Naive B cell (primary cell): ENCODE results near the gene HUWE1. TPM values are rescaled to one million over a fixed set of nuclear protein-coding genes. Genes with fewer than 3 reads are reported as not detected.

Source experiments
- ATAC-seq, 2 donors: fragments of 150-1000 bp; cut with Tn5 transposase; 2 replicates each; pipeline ENCODE4 v1.10.0; 2021; ENCODE audit warnings: low read depth in 2 of 2, mild to moderate bottlenecking in 2 of 2, moderate library complexity in 2 of 2
- DNase-seq: peaks from one replicate; pipeline ENCODE4 v3.0.0; 2022
- H3K27ac Mint-ChIP-seq, 6 donors: one replicate each; pipeline ENCODE4 v1.8.0; 2020 to 2022; ENCODE audit warnings: mild to moderate bottlenecking in 6 of 6, mixed read lengths in 6 of 6, moderate library complexity in 5 of 6, inconsistent platforms in 2 of 6
- H3K27me3 Mint-ChIP-seq, 3 donors: one replicate each; pipeline ENCODE4 v1.8.0; 2021 to 2022; ENCODE audit warnings: mixed read lengths in 3 of 3, mild to moderate bottlenecking in 1 of 3
- H3K36me3 Mint-ChIP-seq, 2 donors: one replicate each; pipeline ENCODE4 v1.8.0; 2020 to 2022; ENCODE audit warnings: mixed read lengths in 2 of 2, inconsistent platforms in 1 of 2, mild to moderate bottlenecking in 1 of 2
- H3K4me1 Mint-ChIP-seq, 3 donors: one replicate each; pipeline ENCODE4 v1.8.0; 2020 to 2022; ENCODE audit warnings: mixed read lengths in 3 of 3, inconsistent platforms in 1 of 3, mild to moderate bottlenecking in 1 of 3, moderate library complexity in 1 of 3
- H3K4me3 Mint-ChIP-seq, 8 donors: one replicate each; pipeline ENCODE4 v1.8.0; 2020 to 2022; ENCODE audit warnings: mild to moderate bottlenecking in 8 of 8, mixed read lengths in 8 of 8, moderate library complexity in 8 of 8, inconsistent platforms in 2 of 8
- H3K9me3 Mint-ChIP-seq, 7 donors: one replicate each; pipeline ENCODE4 v1.8.0; 2020 to 2022; ENCODE audit warnings: mixed read lengths in 7 of 7, mild to moderate bottlenecking in 5 of 7, inconsistent platforms in 2 of 7, moderate library complexity in 1 of 7
- polyA plus RNA-seq, 6 donors: library from polyadenylated mRNA; unstranded; fragments of 300-500 nt; fragmentation: Illumina TruSeq; gene quantifications; one replicate each; pipeline ENCODE4 v1.2.3, GENCODE V29; 2021; ENCODE audit warnings: low read depth in 6 of 6

HUWE1 gene
- polyA plus RNA-seq, 6 donors from 2014 or later, result 7.6 to 14.2 (median 11.3) TPM

DNA sequence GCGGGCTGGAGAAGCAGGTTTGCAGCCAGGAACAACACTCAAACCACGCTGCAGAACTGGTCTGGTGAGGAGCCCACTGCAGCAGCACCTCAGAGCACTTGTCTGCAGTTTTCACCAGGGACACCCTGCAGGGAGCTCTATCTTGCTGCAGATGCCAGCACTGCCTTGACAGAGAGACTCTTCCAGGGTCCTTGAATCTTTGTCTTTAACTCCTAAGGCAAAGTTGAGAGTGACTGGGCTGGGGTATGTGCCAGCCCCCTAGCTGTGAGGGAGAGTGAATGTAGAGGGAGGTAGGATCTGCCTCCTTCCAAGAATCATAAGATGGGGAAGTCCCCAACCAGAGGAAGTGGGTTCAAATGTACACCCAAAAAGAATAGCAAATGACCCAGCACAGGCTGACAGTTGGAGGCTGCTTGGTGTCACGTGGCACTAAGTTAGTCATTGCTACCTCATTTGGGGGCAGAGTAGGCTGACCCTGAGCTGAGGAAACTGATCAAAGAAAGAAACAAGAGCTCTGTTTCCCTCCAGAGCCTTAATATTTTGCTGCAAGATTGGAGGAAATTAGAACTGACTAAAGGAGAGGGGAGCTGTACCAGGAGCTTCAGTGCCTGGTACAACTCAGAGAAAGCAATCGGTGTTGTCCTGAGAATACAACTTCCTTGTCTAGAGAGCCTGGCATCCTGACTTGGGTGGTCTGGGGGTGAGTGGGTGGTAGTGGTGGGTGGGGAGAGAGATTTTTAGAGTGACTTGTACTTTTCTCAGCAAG is 28.2 kb upstream of the HUWE1 start:
- ATAC-seq, result peak; percentile 62 to 65

DNA sequence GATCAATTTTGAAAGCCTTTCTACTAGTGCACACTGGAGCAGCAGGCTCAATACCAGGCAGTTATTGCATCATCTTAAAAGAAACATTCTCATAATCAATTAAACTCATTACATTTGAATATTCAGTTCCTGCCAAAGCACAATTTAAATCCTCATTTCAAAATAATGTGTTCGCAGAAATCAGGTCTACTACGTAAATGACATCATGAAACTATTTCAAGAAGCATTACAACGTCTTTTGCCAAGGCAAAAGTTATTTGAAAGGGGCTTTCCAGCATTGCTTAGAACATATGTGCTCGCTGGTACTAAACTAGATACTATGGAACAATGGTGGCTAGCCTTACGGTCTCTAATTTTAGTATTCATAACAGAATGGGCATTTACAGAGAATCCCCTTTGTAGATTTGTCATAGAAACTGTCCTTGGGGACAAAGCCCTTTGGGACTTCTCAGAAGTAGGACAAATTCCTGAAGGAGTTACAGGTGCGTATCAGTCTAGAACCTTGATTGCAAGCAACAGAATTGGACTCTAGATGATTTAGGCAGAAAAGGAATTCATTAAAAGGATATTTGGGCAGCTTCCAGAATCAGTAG is 27.6 kb upstream of the HUWE1 start:
- H3K4me3 Mint-ChIP-seq, result peak overlapping the region in 7 of 8 donors; percentile 12 to 79 (median 45)
- ATAC-seq, result peak; percentile 55 to 63
- H3K27me3 Mint-ChIP-seq, result no peaks in the 10 kb centered on the region
- no peaks in the 10 kb centered on the region for H3K36me3 Mint-ChIP-seq
- peaks cover 25 to 45% (median 38%) of the 10 kb centered on the region in 3 donors for H3K4me1 Mint-ChIP-seq
- peak; percentile 15 for DNase-seq
- peaks cover 0 to 3% (median 0%) of the 10 kb centered on the region in 7 donors for H3K9me3 Mint-ChIP-seq
- H3K27ac Mint-ChIP-seq, result peak overlapping the region in 5 of 6 donors; percentile 69 to 94 (median 90)

More for the DNA sequence above, 28.2 kb upstream of the HUWE1 start:
- peaks cover 0 to 3% (median 0%) of the 10 kb centered on the region in 7 donors for H3K9me3 Mint-ChIP-seq
- peak overlapping the region; percentile 12 to 79 (median 61) for H3K4me3 Mint-ChIP-seq
- no peaks in the 10 kb centered on the region for H3K27me3 Mint-ChIP-seq
- peaks cover 25 to 45% (median 38%) of the 10 kb centered on the region in 3 donors for H3K4me1 Mint-ChIP-seq
- DNase-seq, result peak; percentile 25
- no peaks in the 10 kb centered on the region for H3K36me3 Mint-ChIP-seq
- H3K27ac Mint-ChIP-seq, result peak overlapping the region; percentile 69 to 94 (median 90)

DNA sequence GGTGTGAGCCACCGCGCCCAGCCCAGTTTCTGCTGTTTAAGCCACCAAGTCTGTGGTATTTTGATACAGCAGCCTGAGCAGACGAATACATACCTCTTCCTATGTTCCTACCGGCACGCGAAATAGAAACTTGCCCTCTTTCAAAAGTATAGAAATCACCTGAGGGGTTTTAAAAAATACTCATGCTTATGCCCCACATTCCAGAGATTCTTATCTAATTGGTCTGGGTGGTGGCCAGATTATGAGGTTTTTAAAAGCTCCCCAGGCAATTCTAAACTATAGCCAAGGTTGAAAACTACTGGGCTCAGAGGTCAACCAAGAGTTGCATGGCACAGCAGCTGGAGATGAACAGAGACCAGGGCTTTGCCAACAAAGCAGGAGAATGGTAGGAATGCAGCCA is 24.9 kb upstream of the HUWE1 start:
- peaks cover 19 to 32% (median 29%) of the 10 kb centered on the region in 3 donors for H3K4me1 Mint-ChIP-seq
- DNase-seq (no peak), ATAC-seq (no peak)
- no peaks in the 10 kb centered on the region for H3K27me3 Mint-ChIP-seq
- peak overlapping the region in 1 of 6 donors; percentile 52 for H3K27ac Mint-ChIP-seq
- H3K4me3 Mint-ChIP-seq, result peak overlapping the region in 1 of 8 donors; percentile 35
- H3K36me3 Mint-ChIP-seq, result no peaks in the 10 kb centered on the region
- peaks cover 0 to 4% (median 0%) of the 10 kb centered on the region in 7 donors for H3K9me3 Mint-ChIP-seq

DNA sequence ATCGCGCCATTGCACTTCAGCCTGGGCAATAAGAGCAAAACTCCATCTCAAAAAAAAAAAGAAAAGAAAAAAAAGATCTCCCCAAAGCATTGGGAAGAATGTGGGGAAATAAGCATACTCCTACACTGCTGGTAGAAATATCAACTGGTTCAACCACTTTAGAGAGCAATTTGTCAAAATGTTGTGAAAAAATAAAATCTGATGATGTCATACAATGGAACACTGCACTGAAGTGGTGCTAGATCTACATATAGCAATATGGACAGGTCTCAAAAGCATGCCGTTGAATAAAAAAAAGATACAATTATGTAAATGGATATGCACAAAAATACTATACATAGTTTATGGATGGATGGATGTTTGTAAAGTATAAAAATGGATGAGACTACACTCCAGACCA is 18.3 kb upstream of the HUWE1 start:
- Mint-ChIP-seq H3K27me3 (no peaks in the 10 kb centered on the region), H3K9me3 (peaks cover 0 to 6% (median 0%) of the 10 kb centered on the region in 7 donors), H3K27ac (peak overlapping the region in 2 of 6 donors; percentile 18 to 39), H3K36me3 (no peaks in the 10 kb centered on the region), H3K4me3 (peak overlapping the region in 1 of 8 donors; percentile 38), H3K4me1 (peaks cover 9 to 17% (median 15%) of the 10 kb centered on the region in 3 donors)
- DNase-seq, result no peak
- ATAC-seq, result no peak

DNA sequence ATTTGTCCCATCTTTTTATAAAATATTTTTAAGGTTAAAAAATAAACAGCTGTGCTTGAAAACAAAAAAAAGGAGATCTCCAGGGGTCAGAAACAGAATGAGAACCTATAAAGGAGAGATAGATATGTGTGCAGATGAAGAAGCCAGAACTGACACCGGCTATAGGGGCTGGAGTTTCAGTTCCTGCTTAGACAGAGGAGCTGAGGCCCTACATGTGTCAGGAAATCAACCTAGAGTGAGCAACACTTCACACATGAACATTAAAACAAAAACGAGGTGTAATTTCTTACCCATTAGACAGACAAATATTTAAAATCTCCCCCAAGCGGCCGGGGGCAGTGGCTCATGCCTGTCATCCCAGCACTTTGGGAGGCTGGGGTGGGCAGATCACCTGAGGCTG is 17.8 kb upstream of the HUWE1 start:
- ATAC-seq (peak; percentile 85 to 90), DNase-seq (peak; percentile 34)
- H3K9me3 Mint-ChIP-seq, result peaks cover 0 to 6% (median 0%) of the 10 kb centered on the region in 7 donors
- no peaks in the 10 kb centered on the region for H3K27me3 Mint-ChIP-seq
- H3K4me3 Mint-ChIP-seq, result peak overlapping the region in 3 of 8 donors; percentile 4 to 57 (median 38)
- H3K4me1 Mint-ChIP-seq, result peaks cover 9 to 17% (median 15%) of the 10 kb centered on the region in 3 donors
- peak overlapping the region in 4 of 6 donors; percentile 39 to 91 (median 48) for H3K27ac Mint-ChIP-seq
- H3K36me3 Mint-ChIP-seq, result no peaks in the 10 kb centered on the region

DNA sequence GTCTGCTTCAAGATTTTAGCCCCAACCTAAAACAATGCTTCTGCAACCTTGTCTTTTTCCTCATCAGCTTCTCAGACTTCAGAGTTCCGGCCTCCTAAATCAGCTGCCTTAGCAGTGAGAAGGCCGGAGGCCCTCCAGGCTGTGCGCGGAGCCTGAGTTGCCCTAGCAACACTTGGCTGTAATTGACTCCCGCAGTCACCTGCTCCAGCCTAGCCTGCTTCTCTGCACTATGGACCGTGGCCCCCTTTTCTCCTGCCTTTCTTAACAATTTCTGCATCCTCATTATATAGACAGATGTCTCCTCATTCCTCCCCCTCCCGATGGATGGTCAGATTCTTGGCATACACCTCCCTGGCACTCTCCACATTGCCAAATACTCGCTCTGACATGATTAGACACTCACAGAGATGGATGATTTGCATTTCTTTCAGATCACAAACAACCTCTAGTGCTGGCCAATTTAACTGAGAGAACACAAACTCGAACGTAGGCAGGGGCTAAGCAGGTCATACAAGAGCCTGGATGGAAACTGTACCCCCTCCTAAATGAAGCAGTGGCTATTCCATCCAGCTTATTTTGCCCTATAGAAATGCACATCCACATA is 9.5 kb upstream of the HUWE1 start:
- Mint-ChIP-seq H3K4me1 (no peaks in the 10 kb centered on the region), H3K9me3 (no peaks in the 10 kb centered on the region), H3K27me3 (no peaks in the 10 kb centered on the region), H3K36me3 (no peaks in the 10 kb centered on the region), H3K4me3 (no peak overlapping the region), H3K27ac (peak overlapping the region in 1 of 6 donors; percentile 5)
- no peak for DNase-seq
- no peak for ATAC-seq

DNA sequence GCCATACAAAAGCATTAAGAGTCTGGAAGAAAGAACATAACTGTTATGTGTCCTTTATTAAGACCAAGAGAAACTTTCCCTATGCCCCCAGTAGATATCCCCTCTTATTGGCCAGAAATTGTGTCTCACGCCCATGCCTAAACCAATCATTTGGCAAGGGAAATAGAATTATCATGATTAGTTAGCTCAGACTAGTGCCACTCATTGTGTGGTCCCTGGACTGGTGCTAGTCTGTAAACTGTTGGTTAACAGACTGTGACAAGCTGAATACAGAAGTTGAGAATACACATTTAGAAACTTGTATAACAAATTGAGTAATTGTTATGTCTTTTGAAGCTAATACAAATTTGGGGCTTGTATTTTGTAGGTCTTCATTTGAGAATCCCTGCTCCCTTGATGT is 8.1 kb upstream of the HUWE1 start:
- no peaks in the 10 kb centered on the region for H3K9me3 Mint-ChIP-seq
- H3K4me3 Mint-ChIP-seq, result no peak overlapping the region
- DNase-seq, result no peak
- no peaks in the 10 kb centered on the region for H3K36me3 Mint-ChIP-seq
- no peaks in the 10 kb centered on the region for H3K4me1 Mint-ChIP-seq
- ATAC-seq, result no peak
- H3K27me3 Mint-ChIP-seq, result no peaks in the 10 kb centered on the region
- H3K27ac Mint-ChIP-seq, result peak overlapping the region in 1 of 6 donors; percentile 6

DNA sequence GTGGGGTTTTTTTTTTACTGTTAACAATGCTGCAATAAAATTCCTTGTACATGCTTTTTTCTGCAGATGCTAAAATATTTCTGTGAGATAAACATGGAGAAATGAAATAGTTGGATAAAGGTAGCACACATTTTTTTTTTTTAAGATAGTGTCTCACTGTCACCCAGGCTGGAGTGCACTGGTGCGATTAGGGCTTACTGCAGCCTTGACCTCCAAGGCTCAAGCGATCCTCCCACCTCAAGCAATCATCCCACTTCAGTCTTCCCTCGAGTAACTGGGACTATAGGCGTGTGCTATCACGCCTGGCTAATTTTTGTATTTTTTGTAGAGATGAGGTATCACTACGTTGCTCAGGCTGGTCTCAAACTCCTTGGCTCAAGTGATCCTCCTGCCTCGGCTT is 1.8 kb upstream of the HUWE1 start:
- Mint-ChIP-seq H3K4me1 (peaks cover 4 to 12% (median 6%) of the 10 kb centered on the region in 3 donors), H3K4me3 (peak overlapping the region in 1 of 8 donors; percentile 68)
- no peak for DNase-seq

DNA sequence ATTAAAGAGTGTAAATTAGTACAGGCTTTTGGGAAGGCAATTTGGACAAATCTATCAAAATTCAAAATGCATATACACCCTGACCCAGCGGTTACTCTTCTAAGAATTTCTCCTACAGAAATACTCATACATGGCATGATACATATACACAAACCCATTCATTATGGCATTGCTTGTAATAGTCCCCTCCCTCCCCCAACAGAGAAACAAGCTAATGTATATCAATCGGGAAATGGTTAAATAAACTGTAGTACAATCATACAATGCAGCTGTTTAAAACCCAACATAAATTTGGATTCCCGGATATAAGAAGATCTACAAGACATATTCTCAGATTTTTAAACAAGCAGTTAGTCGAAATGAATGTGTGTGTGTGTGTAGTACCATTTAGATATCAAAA is 808 bp downstream of the HUWE1 start:
- Mint-ChIP-seq H3K9me3 (peaks cover 0 to 10% (median 0%) of the 10 kb centered on the region in 7 donors), H3K4me1 (peaks cover 18 to 24% (median 19%) of the 10 kb centered on the region in 3 donors), H3K27ac (peak overlapping the region; percentile 22 to 91 (median 72)), H3K36me3 (peaks cover 0 to 6% of the 10 kb centered on the region in 2 donors), H3K4me3 (peak overlapping the region; percentile 83 to 96 (median 93)), H3K27me3 (no peaks in the 10 kb centered on the region)
- no peak for DNase-seq
- no peak for ATAC-seq

More for the DNA sequence above, 1.8 kb upstream of the HUWE1 start:
- peaks cover 0 to 10% (median 0%) of the 10 kb centered on the region in 7 donors for H3K9me3 Mint-ChIP-seq
- no peaks in the 10 kb centered on the region for H3K36me3 Mint-ChIP-seq
- H3K27me3 Mint-ChIP-seq, result no peaks in the 10 kb centered on the region
- no peak for ATAC-seq
- peak overlapping the region in 1 of 6 donors; percentile 60 for H3K27ac Mint-ChIP-seq

DNA sequence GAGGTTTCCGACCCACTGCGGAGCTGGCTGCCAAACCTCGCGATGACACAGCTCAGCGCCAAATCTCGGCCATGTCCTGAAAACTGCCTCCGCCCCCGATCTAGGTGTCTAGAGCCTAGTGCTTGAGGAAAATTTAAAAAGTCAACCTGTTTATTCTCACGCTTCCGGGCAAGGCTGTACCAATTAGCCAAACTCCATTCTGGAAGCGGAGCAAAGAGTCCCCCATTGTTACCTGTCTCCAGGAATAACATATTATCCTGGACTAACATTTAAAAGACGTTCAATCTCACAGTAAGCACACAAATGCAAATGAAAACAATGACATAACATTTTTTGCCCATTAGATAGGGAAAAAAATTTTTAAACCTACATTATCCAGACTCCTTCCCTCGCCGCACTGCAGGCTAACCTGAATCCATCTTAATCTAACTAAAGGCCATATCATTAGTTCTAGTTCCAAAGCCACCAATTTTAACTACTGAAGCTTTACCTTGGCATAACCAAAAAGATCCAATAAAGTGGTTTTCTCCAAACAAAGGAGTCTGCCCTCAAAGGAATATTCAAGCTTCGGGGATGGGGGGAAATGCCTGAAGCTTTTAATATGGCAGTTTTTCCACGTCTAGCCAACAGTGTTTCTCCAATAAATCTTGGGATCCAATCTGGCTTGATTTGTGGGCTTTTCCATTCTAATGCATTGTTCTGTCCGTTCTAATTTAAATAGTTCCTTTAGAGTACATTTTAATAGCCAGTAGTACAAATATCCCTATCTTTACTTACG is 1.9 kb downstream of the HUWE1 start:
- H3K4me3 Mint-ChIP-seq, result peak overlapping the region; percentile 83 to 97 (median 93)
- H3K36me3 Mint-ChIP-seq, result peaks cover 0 to 6% of the 10 kb centered on the region in 2 donors
- DNase-seq (no peak), ATAC-seq (peak in 1 of 2 donors; percentile 52)
- peak overlapping the region; percentile 93 to 99 (median 98) for H3K27ac Mint-ChIP-seq
- peaks cover 0 to 10% (median 0%) of the 10 kb centered on the region in 7 donors for H3K9me3 Mint-ChIP-seq
- H3K27me3 Mint-ChIP-seq, result no peaks in the 10 kb centered on the region
- H3K4me1 Mint-ChIP-seq, result peaks cover 18 to 24% (median 19%) of the 10 kb centered on the region in 3 donors

DNA sequence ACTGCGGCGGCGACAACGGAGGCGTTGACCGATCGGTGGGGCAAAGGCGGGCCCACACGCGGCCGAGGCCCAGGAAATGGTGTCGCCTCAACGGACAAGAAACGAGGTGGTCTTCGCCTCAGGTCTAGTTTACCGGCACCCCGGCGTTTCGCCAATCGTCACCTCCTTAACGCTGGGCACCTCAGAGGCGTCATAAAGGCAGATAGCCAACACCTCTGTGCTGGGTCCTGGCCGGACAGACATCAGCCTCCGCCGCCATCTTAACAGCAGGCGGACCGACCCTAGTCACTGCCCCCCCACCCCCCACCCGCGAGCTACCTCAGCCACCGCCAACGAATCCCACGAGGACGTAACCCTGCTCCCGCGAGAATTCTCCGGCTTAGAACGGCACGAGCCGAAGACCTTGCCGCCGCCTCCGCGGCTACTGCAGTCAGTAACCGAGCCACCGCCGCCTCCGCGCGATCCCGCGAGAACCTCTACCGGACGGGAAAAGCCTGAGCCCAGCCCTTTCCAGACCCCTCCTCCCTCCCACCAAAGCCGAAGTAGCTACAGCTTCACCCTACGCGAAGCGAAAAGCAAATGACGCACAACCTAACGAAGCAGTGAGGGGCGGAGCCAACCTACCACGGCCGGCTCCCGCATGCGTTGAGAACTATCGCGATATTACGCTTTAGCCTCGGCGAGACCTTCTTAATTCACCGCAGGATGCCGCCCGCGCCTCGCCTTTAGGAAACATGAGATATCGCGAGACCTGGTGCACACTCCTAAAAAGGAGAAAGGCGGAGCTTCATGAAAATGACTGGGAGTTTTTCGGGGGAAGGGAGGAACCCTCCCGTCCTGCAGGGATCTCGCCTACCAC is 2.7 kb downstream of the HUWE1 start:
- Mint-ChIP-seq H3K36me3 (peaks cover 0 to 6% of the 10 kb centered on the region in 2 donors), H3K27me3 (no peaks in the 10 kb centered on the region), H3K4me1 (peaks cover 19 to 26% (median 19%) of the 10 kb centered on the region in 3 donors), H3K27ac (peak overlapping the region; percentile 93 to 99 (median 98)), H3K9me3 (peaks cover 0 to 10% (median 0%) of the 10 kb centered on the region in 7 donors), H3K4me3 (peak overlapping the region; percentile 83 to 97 (median 93))
- DNase-seq, result peak; percentile 91
- peak; percentile 75 for ATAC-seq
